ENCODE measurements around the gene POP4. TPM values are rescaled to one million over a fixed set of nuclear protein-coding genes. Genes with fewer than 3 reads are reported as not detected.
A peak's percentile ranks its signal among the peaks of the same experiment; 100 is the strongest.

The POP4 gene
- total and polyA plus RNA-seq, 8 donors: 2.0 to 162 (median 55.5) TPM

DNA sequence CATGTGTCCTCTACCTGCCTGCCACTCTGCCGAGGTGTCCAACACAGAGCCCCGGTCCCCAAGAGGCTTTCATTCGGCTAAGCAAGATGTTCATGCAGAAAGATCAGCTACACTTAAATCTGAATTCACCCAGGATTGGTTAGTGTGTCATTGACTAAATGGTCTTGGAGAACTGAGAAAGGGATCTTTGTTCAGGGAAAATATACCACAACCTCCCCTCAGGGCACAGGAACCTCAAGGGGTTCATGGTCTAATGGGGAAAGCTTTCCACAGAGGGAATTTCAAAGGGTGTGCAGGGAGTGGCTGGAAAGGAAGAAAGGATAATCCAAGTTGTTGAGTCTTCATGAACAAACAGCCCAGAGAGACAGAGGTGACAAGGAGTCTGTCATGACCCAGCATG lies 14.4 kb upstream of the POP4 start:
- Histone ChIP-seq H3K27me3 (peaks cover 0 to 75% (median 41%) of the 10 kb centered on the region in 3 donors), H3K4me1 (no peaks in the 10 kb centered on the region), H3K9me3 (peaks cover 0 to 9% (median 4%) of the 10 kb centered on the region in 4 donors), H3K36me3 (no peaks in the 10 kb centered on the region), H3K4me3 (no peak overlapping the region), H3K27ac (no peak overlapping the region)
- intact Hi-C loops (cut with DNase I; ENCODE audit: low total_unique reads): no loop called here
- no peak for DNase-seq
- 82 to 94% (median 86%) methylated on average over 3 of the region's 3 CpGs for WGBS, 5 donors
- no peak for TF ChIP-seq EP300 (IDR thresholded peaks at IDR 0.05)
- TF ChIP-seq, protein P1, sequence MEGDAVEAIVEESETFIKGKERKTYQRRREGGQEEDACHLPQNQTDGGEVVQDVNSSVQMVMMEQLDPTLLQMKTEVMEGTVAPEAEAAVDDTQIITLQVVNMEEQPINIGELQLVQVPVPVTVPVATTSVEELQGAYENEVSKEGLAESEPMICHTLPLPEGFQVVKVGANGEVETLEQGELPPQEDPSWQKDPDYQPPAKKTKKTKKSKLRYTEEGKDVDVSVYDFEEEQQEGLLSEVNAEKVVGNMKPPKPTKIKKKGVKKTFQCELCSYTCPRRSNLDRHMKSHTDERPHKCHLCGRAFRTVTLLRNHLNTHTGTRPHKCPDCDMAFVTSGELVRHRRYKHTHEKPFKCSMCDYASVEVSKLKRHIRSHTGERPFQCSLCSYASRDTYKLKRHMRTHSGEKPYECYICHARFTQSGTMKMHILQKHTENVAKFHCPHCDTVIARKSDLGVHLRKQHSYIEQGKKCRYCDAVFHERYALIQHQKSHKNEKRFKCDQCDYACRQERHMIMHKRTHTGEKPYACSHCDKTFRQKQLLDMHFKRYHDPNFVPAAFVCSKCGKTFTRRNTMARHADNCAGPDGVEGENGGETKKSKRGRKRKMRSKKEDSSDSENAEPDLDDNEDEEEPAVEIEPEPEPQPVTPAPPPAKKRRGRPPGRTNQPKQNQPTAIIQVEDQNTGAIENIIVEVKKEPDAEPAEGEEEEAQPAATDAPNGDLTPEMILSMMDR (IDR thresholded peaks at IDR 0.05): no peak
- TF ChIP-seq POLR2A (IDR thresholded peaks at IDR 0.05): no peak
- no peak for TF ChIP-seq POLR2AphosphoS5 (IDR thresholded peaks at IDR 0.05)

DNA sequence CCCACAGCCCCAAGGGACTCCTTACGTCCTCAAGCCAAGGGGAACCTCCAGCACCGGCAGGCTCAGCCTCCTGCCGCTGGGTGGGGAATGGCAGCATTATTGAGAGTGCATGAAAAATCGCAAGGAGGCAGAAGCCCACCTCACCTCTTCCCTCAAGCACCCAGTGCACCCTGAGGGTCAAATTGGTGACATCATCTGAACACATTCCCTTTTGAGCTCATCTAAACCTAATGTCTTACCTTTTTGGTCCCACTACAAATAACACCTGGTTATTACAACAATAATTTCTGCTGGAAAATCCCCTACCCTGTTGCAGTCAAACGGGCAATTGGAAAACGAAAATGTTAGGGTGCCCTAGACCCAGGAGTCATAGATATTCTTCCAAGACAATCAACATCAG lies 12.2 kb upstream of the POP4 start:
- 67 to 79% (median 70%) methylated on average over 6 of the region's 6 CpGs for WGBS, 5 donors
- peaks cover 0 to 91% (median 42%) of the 10 kb centered on the region in 3 donors for H3K27me3 ChIP-seq

DNA sequence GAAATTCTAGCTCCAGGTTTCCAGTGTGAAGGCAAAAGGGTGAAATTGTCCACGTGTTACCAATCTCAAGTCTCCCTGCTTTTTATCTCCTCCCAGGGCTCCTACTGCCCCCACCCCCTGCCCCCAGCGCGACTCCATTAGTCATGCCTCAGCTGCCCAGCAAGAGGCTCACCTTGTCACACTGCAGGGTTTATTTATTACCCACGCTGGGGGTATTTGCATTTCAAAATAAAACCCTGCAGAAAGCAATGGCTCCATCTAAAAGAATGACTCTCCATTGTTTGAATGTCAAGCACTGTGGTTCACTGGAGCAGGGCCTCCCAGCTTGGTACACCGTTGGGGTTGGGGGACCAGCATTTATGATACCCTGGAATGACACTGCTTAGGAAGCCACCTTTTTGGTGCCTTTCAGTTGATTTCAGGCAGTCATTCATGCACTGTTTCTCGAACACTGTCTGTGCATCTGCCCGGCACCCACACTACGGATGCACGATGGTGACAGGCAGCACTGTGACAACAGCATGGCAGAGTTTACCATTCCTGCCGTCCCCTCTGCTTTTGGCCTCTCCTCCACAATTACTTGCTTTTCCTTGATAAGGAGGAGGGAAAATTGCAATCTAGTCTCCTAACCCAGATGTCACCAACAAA lies 9.9 kb upstream of the POP4 start:
- no peak for DNase-seq
- TF ChIP-seq, protein P1 (IDR thresholded peaks at IDR 0.05): no peak
- intact Hi-C loops (cut with DNase I; ENCODE audit: low total_unique reads): no loop called here
- Histone ChIP-seq H3K27ac (no peak overlapping the region), H3K9me3 (no peaks in the 10 kb centered on the region), H3K4me3 (no peak overlapping the region), H3K36me3 (no peaks in the 10 kb centered on the region), H3K27me3 (peaks cover 0 to 71% (median 42%) of the 10 kb centered on the region in 3 donors), H3K4me1 (no peaks in the 10 kb centered on the region)
- WGBS, 5 donors: 24 to 40% (median 29%) methylated on average over 10 of the region's 10 CpGs

More for the DNA sequence above, 12.2 kb upstream of the POP4 start:
- intact Hi-C loops (cut with DNase I; ENCODE audit: low total_unique reads): no loop called here
- H3K4me1 ChIP-seq: no peaks in the 10 kb centered on the region
- TF ChIP-seq POLR2A (IDR thresholded peaks at IDR 0.05) (no peak), POLR2AphosphoS5 (IDR thresholded peaks at IDR 0.05) (no peak), EP300 (IDR thresholded peaks at IDR 0.05) (no peak)
- TF ChIP-seq, protein P1 (IDR thresholded peaks at IDR 0.05): no peak
- H3K36me3 ChIP-seq: no peaks in the 10 kb centered on the region
- no peak for DNase-seq
- H3K9me3 ChIP-seq: peaks cover 0 to 9% (median 2%) of the 10 kb centered on the region in 4 donors
- no peak overlapping the region for H3K4me3 ChIP-seq
- H3K27ac ChIP-seq: no peak overlapping the region

DNA sequence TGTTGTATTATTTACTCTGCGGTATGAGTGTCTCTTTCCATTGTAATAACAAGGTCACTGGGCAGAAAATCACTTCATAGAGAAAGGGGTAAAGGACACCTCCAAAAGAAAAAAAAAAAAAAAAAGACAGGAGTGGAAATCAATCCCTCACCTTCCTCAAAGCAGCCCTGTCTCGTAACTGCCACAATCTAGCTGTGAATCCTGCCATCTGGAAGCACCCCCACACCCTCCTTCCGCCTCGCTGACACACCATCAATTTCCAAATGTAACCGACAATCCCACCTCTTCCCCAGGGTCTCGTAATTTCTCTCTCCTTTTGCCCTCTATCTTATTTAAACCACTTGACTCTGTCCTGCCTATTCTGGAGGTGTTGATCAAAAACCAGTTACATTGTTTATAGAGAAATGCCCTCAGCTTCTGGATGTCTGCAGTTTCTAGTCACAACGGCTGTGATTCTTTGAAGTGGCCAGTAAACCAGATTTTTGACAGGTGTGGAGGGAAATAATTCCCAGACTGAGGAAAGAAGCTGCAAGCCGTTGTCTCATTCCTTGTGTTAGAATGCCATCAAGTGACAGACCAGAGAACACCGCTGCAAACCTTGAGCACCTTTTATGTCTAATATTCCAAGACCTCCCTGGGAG lies 9.1 kb upstream of the POP4 start:
- H3K27me3 ChIP-seq: peaks cover 0 to 63% (median 38%) of the 10 kb centered on the region in 3 donors
- 28 to 41% (median 38%) methylated on average over 9 of the region's 9 CpGs for WGBS, 5 donors
- H3K9me3 ChIP-seq: no peaks in the 10 kb centered on the region
- no peak overlapping the region for H3K27ac ChIP-seq
- H3K36me3 ChIP-seq: no peaks in the 10 kb centered on the region
- no peak overlapping the region for H3K4me3 ChIP-seq
- intact Hi-C loops (cut with DNase I; ENCODE audit: low total_unique reads): no loop called here
- no peaks in the 10 kb centered on the region for H3K4me1 ChIP-seq
- DNase-seq: peak in 1 of 2 donors; percentile 44
- TF ChIP-seq, protein P1 (IDR thresholded peaks at IDR 0.05): no peak
- TF ChIP-seq EP300 (IDR thresholded peaks at IDR 0.05) (no peak), POLR2AphosphoS5 (IDR thresholded peaks at IDR 0.05) (no peak), POLR2A (IDR thresholded peaks at IDR 0.05) (no peak)

Measured in stomach (tissue), 9 donors.